Femur (tissue), 1 donor: Measurements from ENCODE around the gene DSEL.
A peak's percentile ranks its signal among the peaks of the same experiment; 100 is the strongest.

Experiments
- DNase-seq: peaks from one replicate; pipeline ENCODE4 v3.0.0-alpha.2; 2017

The DSEL gene

GRCh38 chr18:67500522-67501205, 15.9 kb downstream of the DSEL start:
- no peak for DNase-seq

GRCh38 chr18:67496469-67496868, 20.1 kb downstream of the DSEL start:
- no peak for DNase-seq

- DNase-seq, result no peak
Observed at GRCh38 chr18:67486534-67486933, 30.0 kb downstream of the DSEL start.

DNA sequence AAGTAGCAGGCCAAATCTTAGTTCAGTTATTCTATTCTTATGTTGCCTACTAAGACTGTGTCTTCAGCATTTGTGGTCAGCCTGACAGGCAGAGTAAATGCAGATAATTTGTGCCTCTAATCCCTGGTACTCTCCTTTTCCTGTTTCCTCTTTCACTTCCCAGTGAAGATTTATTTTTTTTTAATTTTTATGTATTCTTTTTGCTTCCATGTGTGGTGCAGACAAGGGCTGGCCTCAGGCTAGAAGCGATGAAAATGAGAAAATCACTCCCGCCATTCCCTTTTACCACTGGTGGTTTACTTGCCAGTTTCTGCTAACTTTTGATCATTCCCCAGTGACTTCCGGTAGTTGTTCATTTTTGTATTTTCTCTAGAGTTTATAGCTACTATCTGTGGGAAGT, 30.9 kb downstream of the DSEL start:
- no peak for DNase-seq

DNA sequence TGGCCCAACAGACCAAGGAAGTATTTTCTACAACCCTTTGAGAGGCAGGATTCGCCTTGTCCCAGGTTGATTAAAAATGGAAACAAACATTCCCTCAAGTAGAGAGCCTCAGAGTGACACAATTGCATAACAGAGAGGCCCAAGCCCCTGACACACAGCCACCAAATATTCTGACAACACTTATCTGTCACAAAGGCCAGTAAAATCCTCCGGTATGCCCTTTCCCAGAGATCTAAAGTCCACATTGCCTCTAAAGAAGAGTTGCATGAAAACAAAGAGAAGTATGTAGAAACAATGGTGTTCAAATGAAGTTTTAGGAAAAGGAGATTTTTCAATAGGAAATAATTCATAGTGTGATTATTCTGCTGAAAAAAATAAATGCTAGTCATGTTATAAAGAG, 32.1 kb downstream of the DSEL start:
- DNase-seq, result no peak

DNA sequence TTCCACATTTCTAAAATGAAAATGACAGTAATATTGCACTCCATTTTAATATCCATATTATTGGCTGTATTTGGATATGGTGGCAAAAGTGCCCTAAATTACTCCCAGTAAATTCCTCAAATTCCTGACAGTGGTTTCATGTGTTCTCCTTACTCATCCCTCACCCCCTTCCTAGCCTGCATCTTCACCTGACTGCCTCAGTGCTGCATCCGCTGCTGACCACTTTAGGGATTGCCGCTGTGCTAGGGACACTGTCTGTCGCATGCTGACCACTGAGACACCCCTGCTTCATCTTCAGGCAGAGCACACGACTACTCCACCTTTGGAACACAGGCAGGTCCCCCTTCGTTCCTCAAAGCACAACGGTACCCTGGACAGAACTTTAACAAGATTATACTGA, 32.6 kb downstream of the DSEL start:
- DNase-seq, result no peak

DNA sequence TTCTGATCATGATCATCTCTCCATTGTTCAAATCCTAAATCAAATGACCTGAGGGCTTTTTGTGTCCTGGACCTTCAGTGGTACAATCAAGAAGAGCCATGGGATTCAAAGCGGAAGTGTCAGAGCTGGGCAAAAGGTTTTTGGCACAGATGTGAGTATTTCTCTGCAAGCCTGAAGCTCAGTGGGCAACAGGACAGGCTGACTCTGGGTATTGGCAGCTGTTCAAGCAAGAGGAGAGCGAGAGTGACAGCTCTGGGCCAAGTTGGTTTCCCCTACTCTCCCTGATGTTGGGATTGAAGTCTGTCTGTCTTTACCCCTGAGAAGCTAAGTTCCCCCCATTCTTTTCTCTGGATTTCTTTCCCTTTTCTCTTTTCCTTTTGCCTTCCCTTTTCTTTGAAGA, 33.3 kb downstream of the DSEL start:
- DNase-seq, result peak; percentile 24

GRCh38 chr18:67478249-67478648, 38.3 kb downstream of the DSEL start:
- DNase-seq, result no peak

- DNase-seq, result no peak
Observed at GRCh38 chr18:67477522-67477921, 39.0 kb downstream of the DSEL start.

DNA sequence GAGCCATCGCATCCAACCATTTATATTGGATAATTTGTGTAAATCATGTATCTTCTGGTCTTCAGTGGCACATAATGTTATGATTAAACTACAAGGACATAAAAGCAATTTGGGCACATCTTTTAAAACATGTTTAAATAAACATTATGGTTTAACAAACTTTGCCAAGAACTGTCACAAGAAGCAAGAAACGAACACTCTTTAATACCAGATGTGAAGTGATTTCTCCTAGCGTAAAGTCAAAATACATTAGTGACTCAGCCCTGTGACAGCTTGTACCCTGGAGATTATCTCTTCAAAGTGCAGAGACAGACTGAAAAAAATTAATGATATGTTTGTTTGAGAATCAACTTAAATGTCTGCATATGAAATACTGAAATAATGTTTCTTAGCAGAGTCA, 39.9 kb downstream of the DSEL start:
- DNase-seq, result no peak

DNA sequence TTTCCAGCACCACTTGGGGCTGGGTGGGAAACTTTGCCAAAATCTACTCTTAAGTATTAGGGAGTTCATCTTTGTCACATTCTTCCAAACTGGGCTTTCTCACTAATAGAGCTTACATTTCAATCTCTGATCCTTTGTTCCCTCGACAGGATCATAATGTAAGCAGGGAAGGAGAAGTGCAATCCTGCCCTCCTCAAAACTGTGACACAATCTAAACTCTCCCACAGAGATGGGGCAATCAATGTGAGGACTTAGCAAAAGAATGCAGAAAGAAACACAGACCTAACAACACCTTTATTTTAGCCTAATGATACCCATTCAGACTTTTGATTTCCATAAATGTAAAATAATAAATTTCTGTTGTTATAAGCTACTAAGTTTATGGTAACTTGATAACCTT, 40.8 kb downstream of the DSEL start:
- DNase-seq, result no peak

- no peak for DNase-seq
Observed at GRCh38 chr18:67468038-67468437, 48.5 kb downstream of the DSEL start.

- no peak for DNase-seq
Observed at GRCh38 chr18:67467188-67467587, 49.3 kb downstream of the DSEL start.

DNA sequence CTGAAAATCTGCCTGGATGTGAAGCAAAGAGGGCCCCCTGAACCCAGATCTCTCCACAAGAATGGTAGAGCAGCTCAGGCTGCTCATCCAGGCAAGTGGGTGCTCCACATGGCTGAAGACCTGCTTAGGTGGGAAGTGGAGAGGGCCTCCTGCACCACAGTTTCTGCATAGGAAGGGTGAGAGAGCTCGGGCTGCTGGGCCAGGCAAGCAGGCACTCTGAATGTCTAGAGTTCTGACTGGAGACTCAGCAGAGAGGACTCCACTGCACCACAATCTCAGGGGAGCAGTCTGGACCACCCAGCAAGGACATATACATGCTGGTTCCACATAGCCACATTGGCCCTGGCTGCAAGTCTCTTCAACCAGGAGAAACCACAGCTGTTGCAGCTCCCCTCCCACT, 52.0 kb downstream of the DSEL start:
- DNase-seq, result no peak

- no peak for DNase-seq
Observed at GRCh38 chr18:67463829-67464228, 52.7 kb downstream of the DSEL start.

DNA sequence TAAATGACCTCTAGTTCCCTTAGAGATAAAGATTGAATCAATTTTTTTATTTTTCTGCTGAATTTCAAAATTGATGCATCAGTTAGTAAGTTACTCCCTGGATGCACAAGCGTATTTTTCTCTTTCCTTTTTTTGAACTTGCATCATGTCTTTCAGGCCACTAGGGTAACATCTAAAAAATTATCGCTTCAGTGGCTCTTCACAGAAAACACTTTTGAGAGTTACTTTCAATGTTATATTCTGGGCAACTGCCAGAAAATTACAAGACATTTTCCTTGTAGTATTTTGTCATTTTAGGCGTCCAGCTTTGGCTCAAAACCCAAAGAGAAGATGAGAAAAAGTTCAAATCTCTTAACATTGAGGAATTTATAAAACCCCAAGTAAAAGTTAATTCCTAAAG, 59.8 kb downstream of the DSEL start:
- DNase-seq, result no peak
